Lower leg skin (tissue), 3 donors: ENCODE measurements around the gene PEX1.

Experiments used
- CTCF ChIP-seq, 3 donors: fragments of 450-650 bp; IDR thresholded peaks; one replicate each; pipeline ENCODE4 v1.5.1; 2016; ENCODE audit warnings: antibody characterized with exemption in 3 of 3, mild to moderate bottlenecking in 3 of 3, moderate library complexity in 2 of 3
- POLR2A ChIP-seq, 2 donors: fragments of 450-650 bp; IDR thresholded peaks; one replicate each; pipeline ENCODE4 v1.6.1; 2016 to 2017; ENCODE audit warnings: antibody characterized with exemption in 2 of 2, mild to moderate bottlenecking in 1 of 2, moderate library complexity in 1 of 2

- TF ChIP-seq CTCF (IDR thresholded peaks at IDR 0.05) (no peak), POLR2A (IDR thresholded peaks at IDR 0.05) (no peak)
Measured at GRCh38 chr7:92496876-92497275, 31.4 kb downstream of the PEX1 start.
